GM18870 (cell line): ENCODE results near the gene MPL.
"Not testable (repeated sequence)": the region's sequence is repeated elsewhere in the genome, so short reads cannot be mapped to it uniquely, and the experiment has no call there.

ENCODE experiments used
- ATAC-seq: cut with Tn5 transposase; IDR thresholded peaks from one replicate; pipeline ENCODE4 v1.9.1; 2021; ENCODE audit warnings: moderate library complexity; ENCODE audit not compliant: unreplicated experiment

The MPL gene

GRCh38 chr1:43373066-43373940, 35.7 kb downstream of the MPL start:
- no peak for ATAC-seq

GRCh38 chr1:43376723-43377235, 39.2 kb downstream of the MPL start:
- no peak for ATAC-seq

DNA sequence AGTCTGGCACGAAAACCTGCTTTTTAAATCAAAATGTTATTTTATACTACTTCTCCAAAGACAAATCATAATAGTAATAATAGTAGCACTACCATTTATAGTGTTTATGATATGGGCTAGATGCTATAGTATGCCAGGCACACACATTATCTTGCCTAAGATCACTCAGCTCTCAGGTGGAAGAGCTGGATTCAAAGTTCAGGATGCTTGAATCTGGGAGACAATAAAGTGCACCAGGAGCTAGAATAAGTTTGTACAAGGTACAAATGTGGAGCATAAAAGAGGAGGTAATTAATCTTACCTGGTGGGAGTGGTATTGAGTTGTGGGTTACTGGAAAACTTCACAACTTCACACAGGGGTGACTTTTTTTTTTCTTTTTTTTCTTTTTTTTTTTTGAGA, 40.2 kb downstream of the MPL start:
- ATAC-seq = no peak

GRCh38 chr1:43379476-43379875, 41.9 kb downstream of the MPL start:
- ATAC-seq = no peak

- no peak for ATAC-seq
Measured at GRCh38 chr1:43381612-43382011, 44.0 kb downstream of the MPL start.

DNA sequence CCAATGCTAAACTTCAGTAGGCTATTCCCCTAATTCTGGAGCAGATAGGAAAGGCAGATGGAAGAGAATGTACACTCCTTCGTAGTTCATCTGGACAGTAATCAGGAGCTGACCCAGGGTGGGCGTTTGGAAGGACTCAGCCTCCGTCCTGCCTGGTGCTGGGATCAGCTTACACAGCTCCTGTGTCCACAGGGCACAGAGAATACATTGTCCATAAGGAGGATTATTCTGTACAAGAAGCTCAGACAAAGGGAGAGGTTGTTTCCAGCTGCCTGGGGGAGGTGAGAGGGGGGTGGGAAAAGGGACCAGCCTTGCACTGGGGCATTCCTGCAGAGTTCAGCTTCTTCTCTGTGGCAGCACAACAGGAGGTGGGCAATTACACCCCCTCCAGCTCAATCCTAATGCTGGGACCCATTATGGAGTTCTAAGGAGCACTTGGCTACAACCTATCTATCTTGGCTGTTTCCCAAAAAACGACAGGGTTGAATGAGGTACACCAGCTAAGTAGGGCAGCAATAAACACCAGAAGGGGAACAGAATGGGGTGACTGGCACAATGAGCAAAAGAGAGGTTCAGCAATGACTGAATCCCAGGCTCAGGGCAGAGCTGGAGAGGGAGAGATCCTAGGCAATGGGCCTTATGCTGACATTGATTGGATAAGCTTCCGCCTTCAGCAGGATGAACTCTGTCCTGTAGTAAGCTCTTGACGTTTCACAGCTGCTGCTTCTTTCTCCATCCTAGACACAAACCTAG, 44.6 kb downstream of the MPL start:
- ATAC-seq = no peak

DNA sequence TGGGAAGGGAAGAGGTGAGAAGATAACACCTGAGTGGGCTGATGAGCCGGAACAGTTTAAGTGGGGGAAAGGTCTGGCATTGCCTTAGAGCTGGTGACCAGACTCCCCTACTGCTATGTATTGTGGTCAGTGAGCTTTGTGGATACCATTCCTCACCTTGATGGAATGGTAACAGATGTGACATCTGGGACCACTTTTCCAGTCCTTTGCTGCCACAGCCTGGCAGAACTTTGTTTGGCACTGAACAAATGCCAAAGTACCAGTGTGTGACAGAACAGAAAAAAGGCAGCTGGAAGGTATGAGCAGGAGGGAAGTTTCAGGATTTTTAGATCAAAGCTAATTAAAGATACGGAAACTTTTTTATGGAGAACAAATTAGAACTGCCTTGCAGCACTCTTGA, 45.8 kb downstream of the MPL start:
- ATAC-seq = no peak

- ATAC-seq = no peak
Measured at GRCh38 chr1:43386676-43387075, 49.1 kb downstream of the MPL start.

GRCh38 chr1:43387976-43388599, 50.5 kb downstream of the MPL start:
- ATAC-seq = no peak

DNA sequence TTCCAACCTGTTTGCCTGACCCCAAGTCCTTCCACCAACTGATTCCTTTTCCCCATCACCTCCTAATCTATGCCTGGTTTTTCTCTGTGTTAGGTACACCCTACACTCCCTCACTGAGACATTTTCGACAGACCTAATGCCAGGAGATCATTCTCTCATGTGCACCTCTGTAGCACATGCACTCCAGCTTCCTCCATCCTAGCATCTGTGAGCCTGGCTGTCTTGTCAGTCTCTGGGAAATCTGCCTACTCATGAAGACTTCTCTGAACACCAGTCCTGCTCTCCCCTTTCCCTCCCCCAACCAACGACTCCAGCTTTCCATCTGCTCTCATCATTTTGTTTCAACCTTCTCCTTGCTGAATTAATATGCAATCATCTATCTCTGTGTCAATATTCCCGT, 51.0 kb downstream of the MPL start:
- ATAC-seq = no peak

GRCh38 chr1:43389326-43390313, 52.0 kb downstream of the MPL start, which contains the start of the genes MED8 and SZT2:
MED8 (minus strand) TSS chr1:43389800; CDS start chr1:43389764, 36 bp downstream.
SZT2 (plus strand) TSS chr1:43389899; CDS start chr1:43389969, 70 bp downstream.
- peak; percentile 72 for ATAC-seq

DNA sequence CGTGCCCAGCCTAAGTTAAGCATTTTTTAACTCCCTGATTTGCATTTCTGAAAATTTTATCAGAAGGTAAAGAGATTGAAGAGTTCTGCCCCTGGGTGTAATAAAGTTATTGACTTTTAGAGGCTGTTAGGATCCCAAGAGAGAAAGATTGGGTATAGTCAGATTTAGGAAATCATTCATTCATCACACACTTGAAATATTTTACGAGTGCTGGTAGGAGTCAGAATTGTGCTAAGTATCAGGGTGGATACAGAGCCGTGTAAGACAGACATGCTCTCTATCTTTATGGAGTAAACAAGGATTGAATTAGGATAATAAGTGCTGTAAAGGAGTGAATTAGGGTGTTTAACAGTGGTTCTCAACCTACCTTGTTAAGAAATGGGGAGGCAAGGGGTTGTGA, 55.1 kb downstream of the MPL start:
- ATAC-seq = no peak

DNA sequence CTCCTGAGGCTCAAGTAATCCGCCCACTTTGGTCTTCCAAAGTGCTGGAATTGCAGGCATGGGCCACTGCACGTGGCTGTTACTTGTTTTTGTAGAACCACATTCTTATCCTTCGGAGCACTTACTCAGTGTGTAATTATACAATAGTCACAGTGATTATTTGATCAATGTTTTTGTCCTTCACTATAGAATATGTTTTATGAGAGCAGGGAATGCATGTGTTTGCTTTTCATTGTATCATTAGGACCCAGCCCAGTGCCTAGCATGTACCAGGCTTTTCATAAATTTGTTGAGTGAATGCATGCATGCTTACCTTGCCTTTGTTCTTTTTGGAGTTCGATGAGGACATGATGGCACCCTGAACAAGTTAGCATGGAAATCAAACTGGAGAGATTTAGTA, 57.9 kb downstream of the MPL start:
- no peak for ATAC-seq

DNA sequence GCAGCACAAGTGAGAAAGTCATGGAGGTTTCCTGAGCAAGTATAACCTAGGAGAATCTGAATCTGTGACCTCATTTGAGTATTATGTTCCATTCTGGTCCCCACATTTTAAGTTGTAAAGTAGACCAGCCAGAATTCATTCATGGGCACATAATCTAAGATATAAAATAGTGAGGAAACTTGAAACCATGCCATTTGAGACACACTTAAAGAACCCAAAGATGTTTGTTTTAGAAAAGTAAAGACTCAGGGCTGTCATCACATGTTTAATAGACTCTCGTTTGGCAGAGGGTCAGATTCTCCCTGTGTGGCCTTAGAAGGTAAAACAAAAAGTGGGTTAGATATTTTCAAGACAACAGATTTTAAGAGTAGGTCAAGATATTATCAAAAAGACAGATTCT, 58.4 kb downstream of the MPL start:
- no peak for ATAC-seq

- ATAC-seq = no peak
Measured at GRCh38 chr1:43398227-43398626, 60.6 kb downstream of the MPL start.

GRCh38 chr1:43400441-43400840, 62.8 kb downstream of the MPL start:
- ATAC-seq = not testable (repeated sequence)

GRCh38 chr1:43402089-43402865, 64.7 kb downstream of the MPL start:
- no peak for ATAC-seq
